Prostate gland (tissue), 2 donors: ENCODE measurements around the gene CNTN4. TPM values are rescaled to one million over a fixed set of nuclear protein-coding genes. Genes with fewer than 3 reads are reported as not detected.

ENCODE experiments used
- DNase-seq: peaks from one replicate; pipeline ENCODE4 v3.0.0-alpha.2; 2019; ENCODE audit warnings: low spot score
- H3K27ac ChIP-seq, 2 donors: fragments of 200-600 bp; sonication (generic); 2 replicates each; pipeline ENCODE4 v1.5.1; 2017 to 2019
- H3K27me3 ChIP-seq: fragments of 200-600 bp; sonication (generic); replicated peaks from 2 replicates; pipeline ENCODE4 v1.5.1; 2019; ENCODE audit not compliant: insufficient read depth
- H3K36me3 ChIP-seq, 2 donors: fragments of 200-600 bp; sonication (generic); 1 replicate in 1 of 2; 2 replicates in 1 of 2; pipeline versions ENCODE4 v1.5.1 to v1.8.1; 2017 to 2019
- H3K4me1 ChIP-seq: fragments of 200-600 bp; sonication (generic); replicated peaks from 2 replicates; pipeline ENCODE4 v1.5.1; 2019
- H3K4me3 ChIP-seq, 2 donors: fragments of 200-600 bp; sonication (generic); 2 replicates each; pipeline ENCODE4 v1.5.1; 2017 to 2019
- H3K9me3 ChIP-seq: fragments of 200-600 bp; sonication (generic); 2 replicates; pipeline ENCODE4 v1.5.1; 2017
- CTCF ChIP-seq, 4 experiments: fragments of 200-600 bp in 2 of 4; fragments of 450-650 bp in 2 of 4; sonication (generic) in 2 of 4; IDR thresholded peaks; 1 replicate in 3 of 4; 2 replicates in 1 of 4; pipeline ENCODE4 v1.5.1; 2016 to 2019; ENCODE audit warnings: antibody characterized with exemption in 4 of 4, mild to moderate bottlenecking in 2 of 4, moderate library complexity in 2 of 4
- POLR2A ChIP-seq: fragments of 450-650 bp; IDR thresholded peaks from one replicate; pipeline ENCODE4 v1.6.1; 2016; ENCODE audit warnings: antibody characterized with exemption, mild to moderate bottlenecking
- POLR2AphosphoS5 ChIP-seq: sonication (generic); formaldehyde crosslinking; IDR thresholded peaks from one replicate; pipeline ENCODE4 v1.6.1; 2017; ENCODE audit warnings: antibody characterized with exemption
- WGBS: methylation state at CpG from one replicate; pipeline ENCODE4 v1.1.5; 2018; 5-methylcytosine and 5-hydroxymethylcytosine counted together
- intact Hi-C: fragments of 100-400 bp; cut with DNase I; formaldehyde crosslinking; loops from one replicate; pipeline ENCODE4 v1.14.2; 2022
- total RNA-seq, 2 donors: library from RNA; depleted of rRNA; stranded (reverse); fragments of >200 nt; gene quantifications; one replicate each; pipeline ENCODE4 v1.1.0, GENCODE V29; 2016

CNTN4 gene
- total RNA-seq, 2 donors from 2014 or later = 1.5 to 5.7 TPM

- Histone ChIP-seq H3K4me3 (no peak overlapping the region), H3K27me3 (no peaks in the 10 kb centered on the region), H3K9me3 (no peaks in the 10 kb centered on the region), H3K27ac (no peak overlapping the region), H3K36me3 (no peaks in the 10 kb centered on the region), H3K4me1 (no peaks in the 10 kb centered on the region)
- intact Hi-C loops = no loop called here
- WGBS = 90% methylated on average over 6 of the region's 6 CpGs
- DNase-seq = no peak
- TF ChIP-seq POLR2AphosphoS5 (no peak), CTCF (IDR thresholded peaks at IDR 0.05) (no peak), POLR2A (no peak)
These were observed 490.8 kb downstream of the CNTN4 start for GRCh38 chr3:2589336-2589969.

- H3K27me3 ChIP-seq = no peaks in the 10 kb centered on the region
- H3K4me3 ChIP-seq = no peak overlapping the region
- H3K36me3 ChIP-seq = no peaks in the 10 kb centered on the region
- DNase-seq = no peak
- intact Hi-C loops = no loop called here
- H3K4me1 ChIP-seq = no peaks in the 10 kb centered on the region
- WGBS = 85% methylated on average over 4 of the region's 4 CpGs
- H3K27ac ChIP-seq = no peak overlapping the region
- TF ChIP-seq POLR2A = no peak
- TF ChIP-seq CTCF (IDR thresholded peaks at IDR 0.05) = no peak
- no peak for TF ChIP-seq POLR2AphosphoS5
- no peaks in the 10 kb centered on the region for H3K9me3 ChIP-seq
These were observed 496.8 kb downstream of the CNTN4 start for GRCh38 chr3:2595486-2595885.

- Histone ChIP-seq H3K36me3 (no peaks in the 10 kb centered on the region), H3K9me3 (no peaks in the 10 kb centered on the region), H3K27me3 (no peaks in the 10 kb centered on the region), H3K4me3 (no peak overlapping the region), H3K4me1 (no peaks in the 10 kb centered on the region), H3K27ac (no peak overlapping the region)
- intact Hi-C loops = no loop called here
- 28% methylated on average over 3 of the region's 3 CpGs for WGBS
- no peak for DNase-seq
- no peak for TF ChIP-seq CTCF (IDR thresholded peaks at IDR 0.05)
- TF ChIP-seq POLR2A = no peak
- no peak for TF ChIP-seq POLR2AphosphoS5
These were observed 498.9 kb downstream of the CNTN4 start for GRCh38 chr3:2597615-2598014.

- Histone ChIP-seq H3K9me3 (no peaks in the 10 kb centered on the region), H3K4me1 (no peaks in the 10 kb centered on the region), H3K27me3 (no peaks in the 10 kb centered on the region), H3K4me3 (no peak overlapping the region), H3K27ac (no peak overlapping the region), H3K36me3 (no peaks in the 10 kb centered on the region)
- 72% methylated on average over 1 of the region's 1 CpG for WGBS
- DNase-seq = no peak
- intact Hi-C loops = no loop called here
- no peak for TF ChIP-seq POLR2A
- no peak for TF ChIP-seq POLR2AphosphoS5
- no peak for TF ChIP-seq CTCF (IDR thresholded peaks at IDR 0.05)
These were observed 500.8 kb downstream of the CNTN4 start for GRCh38 chr3:2599471-2599870.

- TF ChIP-seq POLR2AphosphoS5 = no peak
- TF ChIP-seq POLR2A = no peak
- TF ChIP-seq CTCF (IDR thresholded peaks at IDR 0.05) = no peak
- Histone ChIP-seq H3K9me3 (no peaks in the 10 kb centered on the region), H3K4me1 (no peaks in the 10 kb centered on the region), H3K27me3 (no peaks in the 10 kb centered on the region), H3K27ac (no peak overlapping the region), H3K36me3 (no peaks in the 10 kb centered on the region), H3K4me3 (no peak overlapping the region)
- intact Hi-C loops = no loop called here
- DNase-seq = no peak
- 58% methylated on average over 5 of the region's 5 CpGs for WGBS
These were observed 505.1 kb downstream of the CNTN4 start for GRCh38 chr3:2603692-2604289.
